HepG2 (cell line): ENCODE results near the gene PCNT. TPM values are rescaled to one million over a fixed set of nuclear protein-coding genes. Genes with fewer than 3 reads are reported as not detected.

Source experiments
- GRHL1 ChIP-seq: sonication (generic); formaldehyde crosslinking; conservative IDR thresholded peaks from 2 replicates; pipeline ENCODE4 v1.8.0; 2022; ENCODE audit warnings: missing genetic modification reagents
- HMGXB4 ChIP-seq, 2 experiments: sonication (generic) in 1 of 2; formaldehyde crosslinking in 1 of 2; IDR thresholded peaks; 2 replicates each; pipeline versions ENCODE4 v1.4.0 to v1.6.1; 2018 to 2020; ENCODE audit warnings: missing genetic modification reagents in 2 of 2, borderline replicate concordance in 1 of 2, low read depth in 1 of 2, mild to moderate bottlenecking in 1 of 2, missing biosample characterization in 1 of 2
- KLF16 ChIP-seq, 2 experiments: sonication (generic) in 1 of 2; formaldehyde crosslinking in 1 of 2; IDR thresholded peaks; 2 replicates each; pipeline versions ENCODE4 v1.6.1 to v1.8.0; 2016 to 2023; ENCODE audit warnings: missing genetic modification reagents in 2 of 2, missing compliant biosample characterization in 1 of 2
- PAXIP1 ChIP-seq: sonication (generic); formaldehyde crosslinking; conservative IDR thresholded peaks from 2 replicates; pipeline ENCODE4 v1.4.0; 2020; ENCODE audit warnings: mild to moderate bottlenecking, missing genetic modification reagents, moderate library complexity
- SALL1 ChIP-seq: sonication (generic); formaldehyde crosslinking; IDR thresholded peaks from 2 replicates; pipeline ENCODE4 v1.8.0; 2022; ENCODE audit warnings: mild to moderate bottlenecking, missing genetic modification reagents
- TOPORS ChIP-seq: sonication (generic); formaldehyde crosslinking; IDR thresholded peaks from 2 replicates; pipeline ENCODE4 v1.8.0; 2023; ENCODE audit warnings: mild to moderate bottlenecking, missing genetic modification reagents
- ZNF274 ChIP-seq: sonication (generic); formaldehyde crosslinking; IDR thresholded peaks from 2 replicates; pipeline ENCODE4 v1.5.1; 2020; ENCODE audit warnings: mild to moderate bottlenecking, missing genetic modification reagents
- ZNF574 ChIP-seq: sonication (generic); formaldehyde crosslinking; IDR thresholded peaks from 2 replicates; pipeline ENCODE4 v1.4.0; 2020; ENCODE audit warnings: missing genetic modification reagents
- ZNF724P ChIP-seq: sonication (generic); formaldehyde crosslinking; IDR thresholded peaks from 2 replicates; pipeline ENCODE4 v1.8.0; 2022; ENCODE audit warnings: missing genetic modification reagents, borderline replicate concordance
- ZNF746 ChIP-seq: sonication (generic); formaldehyde crosslinking; IDR thresholded peaks from 2 replicates; pipeline ENCODE4 v1.8.0; 2022; ENCODE audit warnings: mild to moderate bottlenecking, missing genetic modification reagents
- polyA plus RNA-seq, 8 experiments: library from polyadenylated mRNA; depleted of rRNA in 3 of 8; stranded (reverse) in 7 of 8; unstranded in 1 of 8; fragments of >200 nt; fragmentation: Illumina TruSeq in 4 of 8; extraction: Trizol in 4 of 8; gene quantifications; 2 replicates each; pipeline versions ENCODE4 v1.2.1 to v1.2.3, GENCODE V29; 2011 to 2016; ENCODE audit warnings: low read depth in 4 of 8, missing spikeins in 1 of 8, mixed read lengths in 1 of 8; ENCODE audit not compliant: insufficient read depth in 1 of 8
- total RNA-seq, 5 experiments: library from RNA; depleted of rRNA; stranded (reverse); fragments of >200 nt; fragmentation: Illumina TruSeq; extraction: Trizol; gene quantifications; 2 replicates each; pipeline ENCODE4 v1.2.3, GENCODE V29; 2016; ENCODE audit warnings: low read depth in 1 of 5

Gene PCNT
- total and polyA plus RNA-seq, 2 of the 13 experiments (the other 11 are each of a cell fraction or from before 2014, with no cell fraction given): 5.6 to 12.4 TPM

- TF ChIP-seq KLF16 (CRISPR knock-in tag; IDR thresholded peaks at IDR 0.05): 0 out of 4 replicates have a peak, but pooled peaks of 1 of the 2 experiments have one; percentile 29
- TF ChIP-seq HMGXB4 (CRISPR knock-in tag; IDR thresholded peaks at IDR 0.05; ENCODE audit: borderline replicate concordance in 1 of 2, low read depth in 1 of 2): peak; percentile 5 to 60; a peak in 2 of 4 replicates
- TF ChIP-seq ZNF574: 0 out of 2 replicates have a peak, but pooled peaks have one; percentile 14
- peak; percentile 21; the same call in 1 of the 2 replicates for TF ChIP-seq PAXIP1 (CRISPR knock-in tag)
- 0 out of 2 replicates have a peak, but pooled peaks have one; percentile 31 for TF ChIP-seq SALL1 (CRISPR knock-in tag)
- TF ChIP-seq ZNF724P (CRISPR knock-in tag): no peak
- TF ChIP-seq ZNF746: no peak
- TF ChIP-seq GRHL1 (CRISPR knock-in tag): no peak
- TF ChIP-seq TOPORS (CRISPR knock-in tag): no peak
- no peak for TF ChIP-seq ZNF274 (CRISPR knock-in tag)
- TF ChIP-seq, all 625 proteins: peak for 27
These were observed 2.3 kb downstream of the PCNT start (continued) for GRCh38 chr21:46326110-46326703.
